Osteoblast (primary cell): ENCODE results near the gene ADAM11. TPM values are rescaled to one million over a fixed set of nuclear protein-coding genes. Genes with fewer than 3 reads are reported as not detected.
A peak's percentile ranks its signal among the peaks of the same experiment; 100 is the strongest.
"Not testable (repeated sequence)": the region's sequence is repeated elsewhere in the genome, so short reads cannot be mapped to it uniquely, and the experiment has no call there.

Experiments
- DNase-seq: peaks from one replicate; pipeline ENCODE4 v3.0.0; 2011; ENCODE audit warnings: low spot score, mixed read lengths; ENCODE audit not compliant: insufficient read length; ENCODE audit errors: missing footprints
- H2AFZ ChIP-seq: 2 replicates; pipeline ENCODE4 v1.6.0; 2011; ENCODE audit warnings: mild to moderate bottlenecking, low read length
- H3K27ac ChIP-seq: 2 replicates; pipeline ENCODE4 v1.5.1; 2011; ENCODE audit warnings: mild to moderate bottlenecking, low read depth, low read length, moderate library complexity
- H3K27me3 ChIP-seq: 2 replicates; pipeline ENCODE4 v1.6.0; 2012; ENCODE audit warnings: mild to moderate bottlenecking, control low read depth, inconsistent platforms, low read length, moderate library complexity; ENCODE audit not compliant: insufficient read depth
- H3K36me3 ChIP-seq: 2 replicates; pipeline ENCODE4 v1.5.1; 2011; ENCODE audit warnings: mild to moderate bottlenecking, low read length, control low read depth, moderate library complexity; ENCODE audit not compliant: insufficient read depth
- H3K4me1 ChIP-seq: 2 replicates; pipeline ENCODE4 v1.5.1; 2011; ENCODE audit warnings: mild to moderate bottlenecking, low read length, control low read depth, moderate library complexity; ENCODE audit not compliant: insufficient read depth
- H3K4me2 ChIP-seq: 2 replicates; pipeline ENCODE4 v1.6.0; 2011; ENCODE audit warnings: mild to moderate bottlenecking, low read length; ENCODE audit not compliant: insufficient read depth
- H3K4me3 ChIP-seq: fragments of 200-600 bp; sonication (generic); 3 replicates; pipeline ENCODE4 v1.5.1; 2012; ENCODE audit warnings: mild to moderate bottlenecking, low read length, inconsistent platforms; ENCODE audit not compliant: insufficient read depth
- H3K79me2 ChIP-seq: 2 replicates; pipeline ENCODE4 v1.6.0; 2012; ENCODE audit warnings: mild to moderate bottlenecking, low read length, control low read depth, inconsistent platforms; ENCODE audit not compliant: insufficient read depth
- H3K9me3 ChIP-seq: 2 replicates; pipeline ENCODE4 v1.5.1; 2011; ENCODE audit warnings: low read depth, low read length, control low read depth
- H4K20me1 ChIP-seq: 2 replicates; pipeline ENCODE4 v1.6.0; 2012; ENCODE audit warnings: mild to moderate bottlenecking, low read length, control low read depth; ENCODE audit not compliant: insufficient read depth
- CTCF ChIP-seq: IDR thresholded peaks from 2 replicates; pipeline ENCODE4 v1.5.1; 2011; ENCODE audit warnings: mild to moderate bottlenecking, low read depth, low read length, moderate library complexity; ENCODE audit errors: extremely low read depth
- total RNA-seq: library from RNA; depleted of rRNA; stranded (reverse); fragments of >200 nt; gene quantifications from 2 replicates; pipeline ENCODE4 v1.2.3, GENCODE V29; 2012

ADAM11 gene
- total RNA-seq, 1 donor, result 0.36 TPM

GRCh38 chr17:44820631-44821212, 61.9 kb downstream of the ADAM11 start:
- peaks cover 31% of the 10 kb centered on the region for H3K4me1 ChIP-seq
- no peaks in the 10 kb centered on the region for H3K9me3 ChIP-seq
- H3K4me2 ChIP-seq, result peak overlapping the region; percentile 82
- TF ChIP-seq CTCF, result no peak
- H4K20me1 ChIP-seq, result no peaks in the 10 kb centered on the region
- DNase-seq, result peak; percentile 92
- H2AFZ ChIP-seq, result peak overlapping the region; percentile 48
- H3K4me3 ChIP-seq, result peak overlapping the region; percentile 52
- H3K27ac ChIP-seq, result peak overlapping the region; percentile 85
- no peaks in the 10 kb centered on the region for H3K27me3 ChIP-seq
- H3K36me3 ChIP-seq, result no peaks in the 10 kb centered on the region
- peaks cover 72% of the 10 kb centered on the region for H3K79me2 ChIP-seq

GRCh38 chr17:44825236-44825635, 66.4 kb downstream of the ADAM11 start:
- not testable (repeated sequence) for H3K9me3 ChIP-seq, H3K36me3 ChIP-seq, H4K20me1 ChIP-seq, H3K27ac ChIP-seq, DNase-seq, H3K4me3 ChIP-seq, H3K4me2 ChIP-seq, H2AFZ ChIP-seq, H3K27me3 ChIP-seq
- Histone ChIP-seq H3K4me1 (peaks cover 39% of the 10 kb centered on the region), H3K79me2 (peaks cover 70% of the 10 kb centered on the region)

GRCh38 chr17:44826123-44826790, 67.5 kb downstream of the ADAM11 start:
- Histone ChIP-seq H3K36me3 (no peaks in the 10 kb centered on the region), H4K20me1 (peaks cover 2% of the 10 kb centered on the region), H3K4me3 (no peak overlapping the region), H3K27me3 (no peaks in the 10 kb centered on the region), H3K4me2 (no peak overlapping the region), H2AFZ (no peak overlapping the region), H3K79me2 (peaks cover 70% of the 10 kb centered on the region), H3K9me3 (no peaks in the 10 kb centered on the region), H3K4me1 (peaks cover 30% of the 10 kb centered on the region), H3K27ac (peak overlapping the region; percentile 46)
- DNase-seq, result peak; percentile 77
- TF ChIP-seq CTCF, result no peak

GRCh38 chr17:44827863-44828262, 69.1 kb downstream of the ADAM11 start:
- Histone ChIP-seq H3K9me3 (no peaks in the 10 kb centered on the region), H3K4me2 (peak overlapping the region; percentile 88), H3K4me3 (peak overlapping the region; percentile 85), H3K79me2 (peaks cover 63% of the 10 kb centered on the region), H3K4me1 (peaks cover 21% of the 10 kb centered on the region), H4K20me1 (peaks cover 2% of the 10 kb centered on the region), H3K27ac (peak overlapping the region; percentile 49), H3K27me3 (no peaks in the 10 kb centered on the region), H3K36me3 (no peaks in the 10 kb centered on the region), H2AFZ (no peak overlapping the region)
- no peak for TF ChIP-seq CTCF
- no peak for DNase-seq
